Breast epithelium (tissue), 3 donors: ENCODE measurements around the gene GIMAP6.
"Not testable (repeated sequence)": the region's sequence is repeated elsewhere in the genome, so short reads cannot be mapped to it uniquely, and the experiment has no call there.

Source experiments
- POLR2A ChIP-seq: fragments of 450-650 bp; IDR thresholded peaks from one replicate; pipeline ENCODE4 v1.6.1; 2016; ENCODE audit warnings: antibody characterized with exemption, mild to moderate bottlenecking, moderate library complexity
- POLR2AphosphoS5 ChIP-seq, 3 donors: sonication (generic); formaldehyde crosslinking; IDR thresholded peaks; one replicate each; pipeline ENCODE4 v1.6.1; 2017; ENCODE audit warnings: antibody characterized with exemption in 3 of 3
- TF ChIP-seq, protein P1 (sequence below), 3 donors: fragments of 450-650 bp; IDR thresholded peaks; one replicate each; pipeline ENCODE4 v1.5.1; 2016 to 2017; ENCODE audit warnings: antibody characterized with exemption in 3 of 3, mild to moderate bottlenecking in 3 of 3, moderate library complexity in 3 of 3

DNA sequence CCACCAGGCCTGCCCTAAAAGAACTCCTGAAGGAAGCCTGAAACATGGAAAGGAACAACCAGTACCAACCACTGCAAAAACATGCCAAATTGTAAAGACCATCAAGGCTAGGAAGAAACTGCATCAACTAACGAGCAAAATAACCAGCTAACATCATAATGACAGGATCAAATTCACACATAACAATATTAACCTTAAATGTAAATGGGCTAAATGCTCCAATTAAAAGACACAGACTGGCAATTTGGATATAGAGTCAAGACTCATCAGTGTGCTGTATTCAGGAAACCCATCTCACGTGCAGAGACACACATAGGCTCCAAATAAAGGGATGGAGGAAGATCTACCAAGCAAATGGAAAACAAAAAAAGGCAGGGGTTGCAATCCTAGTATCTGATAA is 48.2 kb upstream of the GIMAP6 start:
- TF ChIP-seq POLR2A; POLR2AphosphoS5 (IDR thresholded peaks at IDR 0.05): not testable (repeated sequence)
- TF ChIP-seq, protein P1, sequence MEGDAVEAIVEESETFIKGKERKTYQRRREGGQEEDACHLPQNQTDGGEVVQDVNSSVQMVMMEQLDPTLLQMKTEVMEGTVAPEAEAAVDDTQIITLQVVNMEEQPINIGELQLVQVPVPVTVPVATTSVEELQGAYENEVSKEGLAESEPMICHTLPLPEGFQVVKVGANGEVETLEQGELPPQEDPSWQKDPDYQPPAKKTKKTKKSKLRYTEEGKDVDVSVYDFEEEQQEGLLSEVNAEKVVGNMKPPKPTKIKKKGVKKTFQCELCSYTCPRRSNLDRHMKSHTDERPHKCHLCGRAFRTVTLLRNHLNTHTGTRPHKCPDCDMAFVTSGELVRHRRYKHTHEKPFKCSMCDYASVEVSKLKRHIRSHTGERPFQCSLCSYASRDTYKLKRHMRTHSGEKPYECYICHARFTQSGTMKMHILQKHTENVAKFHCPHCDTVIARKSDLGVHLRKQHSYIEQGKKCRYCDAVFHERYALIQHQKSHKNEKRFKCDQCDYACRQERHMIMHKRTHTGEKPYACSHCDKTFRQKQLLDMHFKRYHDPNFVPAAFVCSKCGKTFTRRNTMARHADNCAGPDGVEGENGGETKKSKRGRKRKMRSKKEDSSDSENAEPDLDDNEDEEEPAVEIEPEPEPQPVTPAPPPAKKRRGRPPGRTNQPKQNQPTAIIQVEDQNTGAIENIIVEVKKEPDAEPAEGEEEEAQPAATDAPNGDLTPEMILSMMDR (IDR thresholded peaks at IDR 0.05) = not testable (repeated sequence)
